Mesenchymal stem cell (in vitro differentiated cells and primary cell): ENCODE measurements around the gene GAPDHS.

Experiments used
- DNase-seq: peaks from one replicate; pipeline ENCODE4 v3.0.0-alpha.2; 2013
- H2AFZ ChIP-seq: one replicate; pipeline ENCODE4 v1.6.1; 2013; ENCODE audit warnings: low read depth, mild to moderate bottlenecking, control low read depth, inconsistent platforms, low read length, moderate library complexity
- H2AK5ac ChIP-seq: 2 replicates; pipeline ENCODE4 v1.6.1; 2013; ENCODE audit warnings: low read length, moderate library complexity, mild to moderate bottlenecking, inconsistent platforms; ENCODE audit not compliant: severe bottlenecking
- H2BK120ac ChIP-seq: one replicate; pipeline ENCODE4 v1.6.1; 2013; ENCODE audit warnings: low read depth, mild to moderate bottlenecking, inconsistent platforms, low read length, moderate library complexity
- H2BK12ac ChIP-seq, 2 experiments: one replicate each; pipeline ENCODE4 v1.6.1; 2013; ENCODE audit warnings: inconsistent platforms in 2 of 2, low read length in 2 of 2, mild to moderate bottlenecking in 2 of 2, moderate library complexity in 2 of 2, control low read depth in 1 of 2
- H2BK15ac ChIP-seq: one replicate; pipeline ENCODE4 v1.6.1; 2013; ENCODE audit warnings: mild to moderate bottlenecking, low read depth, inconsistent platforms; ENCODE audit not compliant: poor library complexity, severe bottlenecking
- H2BK5ac ChIP-seq: 2 replicates; pipeline ENCODE4 v1.6.1; 2013; ENCODE audit warnings: low read depth, mild to moderate bottlenecking, low read length, control low read depth, inconsistent platforms; ENCODE audit not compliant: poor library complexity, severe bottlenecking
- H3K14ac ChIP-seq, 2 experiments: one replicate each; pipeline ENCODE4 v1.6.1; 2013; ENCODE audit warnings: inconsistent platforms in 2 of 2, low read length in 2 of 2, control low read depth in 1 of 2, mild to moderate bottlenecking in 1 of 2, moderate library complexity in 1 of 2
- H3K18ac ChIP-seq, 2 experiments: one replicate each; pipeline ENCODE4 v1.6.1; 2013; ENCODE audit warnings: inconsistent platforms in 2 of 2, low read length in 2 of 2, control low read depth in 1 of 2, low read depth in 1 of 2, mild to moderate bottlenecking in 1 of 2
- H3K23ac ChIP-seq, 2 experiments: one replicate each; pipeline ENCODE4 v1.6.1; 2013; ENCODE audit warnings: inconsistent platforms in 2 of 2, low read length in 2 of 2, mild to moderate bottlenecking in 2 of 2, moderate library complexity in 2 of 2, control low read depth in 1 of 2
- H3K27ac ChIP-seq: 2 replicates; pipeline ENCODE4 v1.5.1; 2013; ENCODE audit warnings: mild to moderate bottlenecking, moderate library complexity, low read length, control low read depth, inconsistent platforms; ENCODE audit not compliant: poor library complexity, severe bottlenecking
- H3K27me3 ChIP-seq, 2 experiments: 2 replicates each; pipeline versions ENCODE4 v1.6.1 to v1.7.0; 2013; ENCODE audit warnings: low read length in 2 of 2, mild to moderate bottlenecking in 2 of 2, moderate library complexity in 2 of 2, control low read depth in 1 of 2, inconsistent platforms in 1 of 2; ENCODE audit not compliant: control insufficient read depth in 1 of 2, insufficient read depth in 1 of 2
- H3K36me3 ChIP-seq, 2 experiments: 2 replicates each; pipeline versions ENCODE4 v1.6.1 to v1.7.0; 2013; ENCODE audit warnings: low read length in 2 of 2, control low read depth in 1 of 2, inconsistent platforms in 1 of 2, low read depth in 1 of 2, mild to moderate bottlenecking in 1 of 2; ENCODE audit not compliant: insufficient read depth in 2 of 2, control insufficient read depth in 1 of 2
- H3K4ac ChIP-seq, 2 experiments: one replicate each; pipeline ENCODE4 v1.6.1; 2013; ENCODE audit warnings: inconsistent platforms in 2 of 2, low read length in 2 of 2, mild to moderate bottlenecking in 2 of 2, moderate library complexity in 2 of 2, control low read depth in 1 of 2, low read depth in 1 of 2
- H3K4me1 ChIP-seq: 2 replicates; pipeline ENCODE4 v1.6.1; 2013; ENCODE audit warnings: low read depth, low read length, control low read depth; ENCODE audit not compliant: control insufficient read depth, insufficient read depth
- H3K4me2 ChIP-seq: 2 replicates; pipeline ENCODE4 v1.6.1; 2013; ENCODE audit warnings: low read length, mild to moderate bottlenecking, inconsistent platforms; ENCODE audit not compliant: poor library complexity, severe bottlenecking
- H3K4me3 ChIP-seq, 2 experiments: 2 replicates each; pipeline versions ENCODE4 v1.5.1 to v1.7.0; 2013; ENCODE audit warnings: low read length in 2 of 2, mild to moderate bottlenecking in 2 of 2, control low read depth in 1 of 2, low read depth in 1 of 2; ENCODE audit not compliant: insufficient read depth in 1 of 2
- H3K79me1 ChIP-seq: replicated peaks from 2 replicates; pipeline ENCODE4 v1.6.1; 2013; ENCODE audit warnings: mild to moderate bottlenecking, control low read depth, low read length, inconsistent platforms; ENCODE audit not compliant: poor library complexity, severe bottlenecking
- H3K9ac ChIP-seq: 2 replicates; pipeline ENCODE4 v1.7.0; 2013; ENCODE audit warnings: mild to moderate bottlenecking, low read length, moderate library complexity
- H3K9me3 ChIP-seq: 2 replicates; pipeline ENCODE4 v1.7.0; 2013; ENCODE audit warnings: mild to moderate bottlenecking, low read length; ENCODE audit not compliant: control insufficient read depth
- H4K8ac ChIP-seq: one replicate; pipeline ENCODE4 v1.6.1; 2013; ENCODE audit warnings: inconsistent platforms, mild to moderate bottlenecking, low read length, moderate library complexity
- H4K91ac ChIP-seq: one replicate; pipeline ENCODE4 v1.6.1; 2013; ENCODE audit warnings: mild to moderate bottlenecking, low read length, inconsistent platforms
- WGBS: methylation state at CpG from one replicate; pipeline ENCODE4 v1.1.7; 2013; ENCODE audit warnings: mixed read lengths; 5-methylcytosine and 5-hydroxymethylcytosine counted together

GAPDHS gene

GRCh38 chr19:35525873-35526272, 7.4 kb upstream of the GAPDHS start:
- H3K4me2 ChIP-seq, result no peak overlapping the region
- no peak overlapping the region for H3K4ac ChIP-seq
- H2BK15ac ChIP-seq, result no peak overlapping the region
- no peak overlapping the region for H3K14ac ChIP-seq
- H3K4me3 ChIP-seq, result no peak overlapping the region
- H3K4me1 ChIP-seq, result no peaks in the 10 kb centered on the region
- no peak overlapping the region for H3K23ac ChIP-seq
- no peak overlapping the region for H4K8ac ChIP-seq
- no peak overlapping the region for H3K27ac ChIP-seq
- H3K18ac ChIP-seq, result no peak overlapping the region
- DNase-seq, result no peak
- 72% methylated on average over 4 of the region's 4 CpGs for WGBS
- no peaks in the 10 kb centered on the region for H3K9me3 ChIP-seq
- H2BK12ac ChIP-seq, result no peak overlapping the region
- H3K36me3 ChIP-seq, result no peaks in the 10 kb centered on the region
- peaks cover 7 to 18% of the 10 kb centered on the region in 2 experiments for H3K27me3 ChIP-seq
- no peak overlapping the region for H2BK120ac ChIP-seq
- H2BK5ac ChIP-seq, result no peak overlapping the region
- H2AFZ ChIP-seq, result no peak overlapping the region
- H2AK5ac ChIP-seq, result no peak overlapping the region
- no peak overlapping the region for H3K9ac ChIP-seq
- H4K91ac ChIP-seq, result no peak overlapping the region
- no peaks in the 10 kb centered on the region for H3K79me1 ChIP-seq

- Histone ChIP-seq H2BK5ac (no peak within 1 kb of the TSS), H3K18ac (no peak within 1 kb of the TSS), H3K9me3 (no peaks in the 10 kb centered on the region), H3K4ac (no peak within 1 kb of the TSS), H3K23ac (no peak within 1 kb of the TSS), H2AK5ac (no peak within 1 kb of the TSS), H2BK120ac (no peak within 1 kb of the TSS), H2BK15ac (no peak within 1 kb of the TSS), H4K91ac (no peak within 1 kb of the TSS), H3K4me3 (peak within 1 kb of the TSS in 1 of 2 experiments; percentile 33), H2BK12ac (no peak within 1 kb of the TSS), H3K27ac (no peak within 1 kb of the TSS), H4K8ac (no peak within 1 kb of the TSS), H3K9ac (no peak within 1 kb of the TSS), H3K14ac (peak within 1 kb of the TSS in 1 of 2 experiments; percentile 37), H2AFZ (no peak within 1 kb of the TSS), H3K36me3 (no peaks in the 10 kb centered on the region), H3K27me3 (peaks cover 21 to 30% of the 10 kb centered on the region in 2 experiments), H3K4me1 (no peaks in the 10 kb centered on the region), H3K79me1 (no peaks in the 10 kb centered on the region), H3K4me2 (no peak within 1 kb of the TSS)
- WGBS, result 87% methylated on average over 6 of the region's 11 CpGs
- DNase-seq, result peak; percentile 54
These were observed 4.8 kb upstream of the GAPDHS start, which contains the start of gene SBSN for GRCh38 chr19:35528218-35529038. Gene SBSN (minus strand): TSS chr19:35528311. CDS start chr19:35528281, 30 bp downstream.

- H3K4ac ChIP-seq, result no peak overlapping the region
- no peak overlapping the region for H3K27ac ChIP-seq
- H3K4me3 ChIP-seq, result no peak overlapping the region
- no peak overlapping the region for H2BK15ac ChIP-seq
- H3K14ac ChIP-seq, result no peak overlapping the region
- H3K18ac ChIP-seq, result no peak overlapping the region
- no peak overlapping the region for H2BK12ac ChIP-seq
- 80% methylated on average over 18 of the region's 19 CpGs for WGBS
- DNase-seq, result no peak
- H3K4me2 ChIP-seq, result no peak overlapping the region
- no peak overlapping the region for H3K9ac ChIP-seq
- peaks cover 28 to 36% of the 10 kb centered on the region in 2 experiments for H3K27me3 ChIP-seq
- H4K91ac ChIP-seq, result no peak overlapping the region
- H2AFZ ChIP-seq, result no peak overlapping the region
- H3K9me3 ChIP-seq, result no peaks in the 10 kb centered on the region
- no peak overlapping the region for H2BK5ac ChIP-seq
- no peaks in the 10 kb centered on the region for H3K79me1 ChIP-seq
- no peaks in the 10 kb centered on the region for H3K36me3 ChIP-seq
- no peak overlapping the region for H3K23ac ChIP-seq
- no peak overlapping the region for H2BK120ac ChIP-seq
- no peak overlapping the region for H4K8ac ChIP-seq
- H3K4me1 ChIP-seq, result no peaks in the 10 kb centered on the region
- H2AK5ac ChIP-seq, result no peak overlapping the region
These were observed 3.7 kb upstream of the GAPDHS start for GRCh38 chr19:35529241-35530218.

GRCh38 chr19:35531291-35531690, 2.0 kb upstream of the GAPDHS start:
- peak overlapping the region; percentile 52 for H4K91ac ChIP-seq
- H3K4me2 ChIP-seq, result no peak overlapping the region

More at GRCh38 chr19:35531291-35531690, 2.0 kb upstream of the GAPDHS start:
- Histone ChIP-seq H3K27me3 (peaks cover 22 to 30% of the 10 kb centered on the region in 2 experiments), H2BK120ac (no peak overlapping the region), H3K23ac (no peak overlapping the region), H4K8ac (no peak overlapping the region), H3K79me1 (no peaks in the 10 kb centered on the region), H2BK5ac (no peak overlapping the region), H2AK5ac (no peak overlapping the region), H3K14ac (no peak overlapping the region), H3K9me3 (no peaks in the 10 kb centered on the region), H3K4me1 (peaks cover 3% of the 10 kb centered on the region), H3K27ac (no peak overlapping the region), H3K4ac (no peak overlapping the region), H2BK15ac (no peak overlapping the region), H3K4me3 (no peak overlapping the region), H3K18ac (no peak overlapping the region), H3K36me3 (no peaks in the 10 kb centered on the region), H2AFZ (no peak overlapping the region), H2BK12ac (peak overlapping the region in 1 of 2 experiments; percentile 39), H3K9ac (no peak overlapping the region)
- WGBS, result 51% methylated on average over 5 of the region's 6 CpGs
- DNase-seq, result no peak
